ENCODE data around the gene CNKSR3. TPM values are rescaled to one million over a fixed set of nuclear protein-coding genes. Genes with fewer than 3 reads are reported as not detected.

Gene CNKSR3
- total RNA-seq, 2 donors from 2014 or later = 13.1 to 31.5 TPM

DNA sequence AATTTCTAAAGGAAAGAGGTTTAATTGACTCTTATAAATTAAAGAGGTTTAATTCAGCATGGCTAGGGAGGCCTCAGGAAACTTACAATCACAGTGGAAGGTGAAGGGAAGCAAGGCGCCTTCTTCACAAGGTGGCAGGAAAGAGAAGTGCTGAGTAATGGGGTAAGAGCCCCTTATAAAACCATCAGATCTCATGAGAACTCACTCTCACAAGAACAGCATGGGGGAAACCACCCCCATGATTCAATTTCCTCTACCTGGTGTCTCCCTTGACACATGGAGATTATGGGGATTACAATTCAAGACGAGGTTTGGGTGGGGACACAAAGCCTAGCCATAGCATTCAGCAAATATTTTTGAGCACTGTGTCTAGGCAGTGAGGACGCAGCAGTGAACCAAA, 150.0 kb downstream of the CNKSR3 start:
- Histone ChIP-seq H3K9me3 (no peaks in the 10 kb centered on the region), H3K27me3 (no peaks in the 10 kb centered on the region), H3K36me3 (no peaks in the 10 kb centered on the region), H3K4me1 (no peaks in the 10 kb centered on the region), H3K27ac (no peak overlapping the region), H3K4me3 (no peak overlapping the region), H3K9ac (ENCODE audit: low read depth in 2 of 2, low read length in 2 of 2) (no peak overlapping the region)
- no peak for TF ChIP-seq CTCF (IDR thresholded peaks at IDR 0.05)
- intact Hi-C loops (cut with DNase I) = loop anchor here (10.0 kb wide), 1 partner anchor 206 kb away; no protein-coding TSS in a partner anchor
- DNase-seq = no peak

GRCh38 chr6:154359679-154360078, 150.8 kb downstream of the CNKSR3 start:
- H3K9me3 ChIP-seq = no peaks in the 10 kb centered on the region
- no peaks in the 10 kb centered on the region for H3K27me3 ChIP-seq
- H3K4me1 ChIP-seq = no peaks in the 10 kb centered on the region
- no peak for TF ChIP-seq CTCF (IDR thresholded peaks at IDR 0.05)
- intact Hi-C loops (cut with DNase I) = loop anchor here (10.0 kb wide), 1 partner anchor 205 kb away; no protein-coding TSS in a partner anchor
- no peak overlapping the region for H3K4me3 ChIP-seq
- DNase-seq = no peak
- no peaks in the 10 kb centered on the region for H3K36me3 ChIP-seq
- no peak overlapping the region for H3K27ac ChIP-seq
- H3K9ac ChIP-seq (ENCODE audit: low read depth in 2 of 2, low read length in 2 of 2) = no peak overlapping the region

GRCh38 chr6:154359161-154359574, 151.3 kb downstream of the CNKSR3 start:
- Histone ChIP-seq H3K9me3 (no peaks in the 10 kb centered on the region), H3K36me3 (no peaks in the 10 kb centered on the region), H3K27me3 (no peaks in the 10 kb centered on the region), H3K27ac (no peak overlapping the region), H3K4me1 (no peaks in the 10 kb centered on the region), H3K4me3 (no peak overlapping the region), H3K9ac (ENCODE audit: low read depth in 2 of 2, low read length in 2 of 2) (no peak overlapping the region)
- no peak for TF ChIP-seq CTCF (IDR thresholded peaks at IDR 0.05)
- DNase-seq = no peak
- intact Hi-C loops (cut with DNase I) = no loop called here

- no peaks in the 10 kb centered on the region for H3K9me3 ChIP-seq
- H3K27ac ChIP-seq = no peak overlapping the region
- H3K27me3 ChIP-seq = no peaks in the 10 kb centered on the region
- DNase-seq = no peak
- intact Hi-C loops (cut with DNase I) = no loop called here
- no peak for TF ChIP-seq CTCF (IDR thresholded peaks at IDR 0.05)
- no peaks in the 10 kb centered on the region for H3K36me3 ChIP-seq
- no peaks in the 10 kb centered on the region for H3K4me1 ChIP-seq
- H3K9ac ChIP-seq (ENCODE audit: low read depth in 2 of 2, low read length in 2 of 2) = no peak overlapping the region
- H3K4me3 ChIP-seq = no peak overlapping the region
Measured at GRCh38 chr6:154358019-154358545, 152.4 kb downstream of the CNKSR3 start.

DNA sequence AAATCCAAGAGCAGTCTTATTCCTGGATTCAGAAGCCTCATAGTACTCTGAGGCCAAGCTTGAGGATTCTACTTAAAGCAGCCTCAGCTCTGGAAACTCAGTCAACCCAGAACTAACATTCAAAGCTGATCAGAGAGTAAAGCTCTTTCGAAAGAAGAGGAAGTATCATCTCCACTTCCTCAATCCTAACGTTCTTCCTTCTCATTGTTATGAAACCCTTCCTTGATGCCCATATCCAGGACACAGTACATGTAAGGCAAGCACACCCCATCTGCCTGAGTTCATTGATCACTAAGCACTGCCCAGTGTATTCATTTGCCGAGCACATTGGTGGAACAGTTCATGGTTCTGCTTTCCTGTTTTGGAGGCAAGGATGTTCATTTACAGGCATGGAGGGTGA, 153.8 kb downstream of the CNKSR3 start, which contains the start of gene IPCEF1:
Gene IPCEF1, minus strand, starts transcription at position 114 of the 400 bp plus-strand sequence. CDS start 90,856 bp downstream, outside the sequence.
- TF ChIP-seq CTCF (IDR thresholded peaks at IDR 0.05) = no peak
- DNase-seq = no peak
- intact Hi-C loops (cut with DNase I) = no loop called here
- Histone ChIP-seq H3K27me3 (no peaks in the 10 kb centered on the region), H3K36me3 (no peaks in the 10 kb centered on the region), H3K9ac (ENCODE audit: low read depth in 2 of 2, low read length in 2 of 2) (no peak within 1 kb of the TSS), H3K9me3 (no peaks in the 10 kb centered on the region), H3K27ac (no peak within 1 kb of the TSS), H3K4me1 (no peaks in the 10 kb centered on the region), H3K4me3 (no peak within 1 kb of the TSS)
